ENCODE data around the gene HEPHL1. TPM values are rescaled to one million over a fixed set of nuclear protein-coding genes. Genes with fewer than 3 reads are reported as not detected.

HEPHL1 gene
- total RNA-seq, 1 experiment from 2014 or later, result not detected

DNA sequence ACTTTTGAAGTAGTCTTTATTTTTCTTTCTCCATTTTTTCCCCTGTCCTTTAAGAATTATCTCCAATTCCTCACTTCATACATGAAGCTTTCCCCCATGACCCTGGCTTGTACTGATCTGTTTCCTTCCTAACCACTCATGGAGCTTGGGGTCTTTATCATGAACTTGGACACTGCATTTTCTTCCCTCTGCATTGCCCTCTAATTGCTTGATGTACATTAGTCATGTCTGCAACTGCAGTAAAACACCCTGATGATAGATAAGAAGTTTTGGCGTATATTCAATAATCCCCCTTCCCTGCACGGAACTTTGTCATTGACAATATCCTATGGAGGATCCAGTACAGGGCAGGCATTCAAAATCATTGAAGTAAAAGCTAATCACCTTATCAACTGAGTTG lies 3.4 kb downstream of the HEPHL1 start:
- no peak for DNase-seq (ENCODE audit: low read depth)

DNA sequence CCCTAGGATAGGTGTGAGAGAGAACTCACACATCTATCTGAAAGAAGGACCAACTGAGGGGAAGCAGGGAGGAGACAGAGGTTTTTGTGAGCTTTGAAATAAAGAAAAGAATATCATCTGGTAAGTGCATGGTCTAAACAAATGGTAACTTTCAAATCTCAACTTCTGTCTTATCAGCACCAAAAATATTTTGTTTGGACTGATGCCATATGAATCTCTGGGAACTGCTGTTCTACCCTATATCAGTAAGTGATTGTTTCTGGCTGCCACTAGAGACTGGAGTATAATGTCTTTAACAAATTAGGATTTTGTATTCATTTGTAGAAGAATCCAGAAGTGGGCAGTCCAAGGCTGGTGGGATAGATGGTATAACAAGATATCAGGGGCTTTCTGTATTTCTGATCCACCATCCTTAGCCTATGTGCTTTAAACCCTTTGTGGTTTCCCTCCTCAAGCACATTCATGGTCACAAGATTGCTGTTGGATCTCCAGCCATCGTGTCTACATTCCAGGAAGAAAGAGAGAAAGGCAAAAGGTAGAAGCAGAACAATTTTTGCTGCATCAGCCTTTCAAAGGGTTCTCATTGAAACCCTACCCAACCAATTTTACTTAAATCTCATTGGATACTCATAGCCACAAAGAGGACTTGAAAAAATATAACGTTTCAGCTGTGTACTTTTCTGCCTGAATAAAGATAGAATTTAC lies 4.7 kb downstream of the HEPHL1 start:
- peak; percentile 60 for DNase-seq (ENCODE audit: low read depth)

DNA sequence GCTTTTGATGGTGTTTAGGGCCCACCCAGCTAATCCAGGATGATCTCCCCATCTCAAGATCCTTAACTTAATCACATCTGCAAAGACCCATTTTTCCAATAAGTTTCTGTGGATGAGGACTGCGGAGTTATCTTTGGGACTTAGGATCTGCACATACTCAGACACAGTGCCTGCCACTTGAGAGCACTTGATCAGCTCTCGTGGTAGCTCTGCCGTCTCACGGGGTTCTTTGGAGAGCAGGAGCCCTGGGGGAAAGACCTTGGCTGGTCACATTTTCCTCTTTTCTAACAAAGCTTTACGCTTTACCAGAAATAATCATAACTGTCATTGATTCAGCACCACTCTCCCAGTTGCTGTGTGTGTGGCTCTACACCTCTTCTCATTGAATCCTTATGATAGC lies 6.1 kb downstream of the HEPHL1 start:
- DNase-seq (ENCODE audit: low read depth), result no peak

DNA sequence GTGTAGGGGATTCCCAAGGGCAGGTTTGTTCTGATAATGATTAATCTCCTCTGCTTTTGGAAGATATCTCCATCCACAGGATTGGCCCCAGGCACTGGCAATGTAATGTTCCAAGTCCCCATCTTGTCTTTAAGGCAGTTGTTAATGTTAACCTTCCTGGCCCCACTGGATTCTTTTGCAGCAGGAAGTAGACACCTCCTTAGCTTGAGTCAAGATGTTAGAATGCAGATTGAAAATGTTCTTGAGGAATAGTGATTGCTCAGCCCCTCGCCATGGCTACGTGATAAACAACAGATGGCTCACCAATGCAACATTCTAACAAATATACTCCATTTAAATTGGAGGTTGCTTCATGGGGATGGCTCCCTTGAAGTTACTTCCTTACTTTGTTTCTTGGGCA lies 7.3 kb downstream of the HEPHL1 start:
- peak; percentile 89 for DNase-seq (ENCODE audit: low read depth)

DNA sequence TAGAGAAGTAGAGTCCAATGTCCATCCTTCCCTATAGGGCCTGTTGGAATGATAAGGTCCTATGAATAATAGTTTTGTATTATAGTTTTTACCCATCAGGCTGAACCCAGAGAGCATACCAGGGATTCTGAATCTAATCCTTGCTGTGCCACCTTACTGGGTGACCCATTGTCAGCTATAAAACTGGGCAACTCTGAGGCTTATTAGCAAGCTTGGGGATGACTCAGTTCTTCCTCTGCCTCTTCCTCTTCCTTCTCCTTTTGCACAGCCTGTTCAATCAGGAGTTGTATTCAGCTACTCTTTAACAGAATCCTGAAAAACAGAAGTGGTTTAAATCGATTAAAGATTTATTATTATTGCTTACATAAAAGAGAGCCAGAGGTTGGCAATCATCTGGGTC lies 8.9 kb downstream of the HEPHL1 start:
- DNase-seq (ENCODE audit: low read depth), result no peak

DNA sequence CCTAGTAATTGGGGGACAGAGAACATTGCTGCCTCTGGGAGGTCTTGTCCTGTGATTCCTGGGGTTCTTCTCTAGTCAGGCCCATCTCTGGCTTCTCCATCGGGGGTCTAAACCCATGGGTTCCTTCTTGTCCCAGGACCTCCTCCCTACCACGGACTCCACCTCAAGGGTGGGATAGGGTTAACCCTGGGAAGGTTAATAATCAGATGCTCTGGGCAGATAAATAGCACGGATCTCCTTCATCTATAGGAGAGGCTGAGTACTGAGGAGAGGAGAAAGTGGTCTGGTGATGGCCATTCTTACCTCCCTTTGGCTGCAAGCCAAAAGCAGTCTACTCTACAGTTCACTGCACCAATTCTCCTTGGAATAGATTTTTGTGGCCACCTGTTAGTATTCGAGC lies 10.5 kb downstream of the HEPHL1 start:
- no peak for DNase-seq (ENCODE audit: low read depth)

DNA sequence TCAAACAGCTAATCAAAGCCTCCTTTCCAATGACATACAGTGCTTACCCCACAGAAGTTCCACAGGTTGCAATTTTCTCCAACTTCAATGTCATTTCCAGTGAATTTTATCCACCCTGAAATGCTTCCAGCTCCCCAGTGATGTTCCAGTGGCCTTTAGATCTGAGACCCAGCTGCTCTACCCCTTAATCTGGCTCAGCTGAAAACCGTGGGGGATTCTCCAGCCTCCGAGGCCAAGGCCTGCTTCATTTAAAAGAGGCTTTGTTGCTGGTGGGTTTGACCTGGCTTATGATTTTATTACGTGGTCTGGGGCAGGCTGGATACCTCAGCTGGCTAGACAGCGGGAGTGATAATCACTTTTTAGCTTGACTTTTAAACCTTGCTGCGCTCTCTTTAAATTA lies 10.9 kb downstream of the HEPHL1 start:
- DNase-seq (ENCODE audit: low read depth), result no peak

DNA sequence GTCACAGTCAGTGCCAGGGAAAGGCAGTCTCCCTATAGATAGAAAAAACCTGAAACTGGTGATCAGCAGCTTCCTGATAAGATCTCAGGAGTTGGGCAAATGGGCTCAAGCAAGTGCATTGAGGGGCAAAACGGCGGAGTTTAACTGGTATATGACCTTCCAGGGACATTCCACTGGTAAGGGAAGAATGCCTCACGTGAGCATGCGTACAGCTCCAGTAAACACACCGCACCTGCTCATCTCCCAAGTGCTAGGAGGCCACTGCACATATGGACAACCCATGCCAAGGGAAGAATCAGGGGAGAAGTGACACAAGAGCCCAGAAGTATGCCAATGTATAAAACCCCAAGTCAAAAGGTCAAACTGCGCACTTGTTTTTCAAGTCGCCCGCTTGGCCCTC lies 11.6 kb downstream of the HEPHL1 start:
- no peak for DNase-seq (ENCODE audit: low read depth)

DNA sequence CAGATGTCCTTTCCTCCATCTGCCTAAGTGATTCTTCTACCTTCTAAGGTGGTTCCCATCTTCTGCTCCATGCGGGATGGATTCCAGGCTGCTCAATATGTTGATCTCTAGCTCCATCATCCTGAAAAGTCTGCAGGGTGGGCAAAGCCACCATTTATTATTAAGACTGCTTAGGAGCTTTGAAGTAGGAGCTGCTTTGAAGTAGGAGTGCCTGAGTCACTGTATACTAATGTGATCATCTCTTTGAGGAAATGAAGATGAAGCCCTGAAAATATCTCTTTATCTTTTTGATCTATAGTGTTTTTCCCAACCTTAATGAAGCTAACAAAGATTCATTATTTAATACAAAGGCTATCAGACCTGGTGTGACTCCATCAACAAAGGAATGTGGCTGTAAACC lies 13.1 kb downstream of the HEPHL1 start:
- no peak for DNase-seq (ENCODE audit: low read depth)

DNA sequence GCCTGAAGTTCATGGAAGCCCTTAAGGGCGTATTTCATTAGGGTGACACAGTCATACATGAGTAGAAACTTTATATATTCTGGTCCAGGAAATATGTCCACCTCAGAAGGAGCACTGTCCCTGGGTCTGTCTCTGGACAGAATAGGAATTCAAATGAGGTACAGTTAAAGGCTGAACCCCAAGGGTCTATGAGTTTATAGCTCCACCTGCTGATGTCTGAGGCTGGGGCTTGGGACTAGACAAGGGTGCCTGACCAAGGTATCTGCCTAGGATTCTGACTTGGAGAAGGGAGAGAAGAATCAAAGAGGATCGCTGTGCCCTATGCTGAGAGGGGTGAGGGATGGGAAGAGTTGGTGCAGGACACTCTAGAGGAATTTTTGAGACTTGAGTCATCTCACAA lies 14.9 kb downstream of the HEPHL1 start:
- peak; percentile 43 for DNase-seq (ENCODE audit: low read depth)

DNA sequence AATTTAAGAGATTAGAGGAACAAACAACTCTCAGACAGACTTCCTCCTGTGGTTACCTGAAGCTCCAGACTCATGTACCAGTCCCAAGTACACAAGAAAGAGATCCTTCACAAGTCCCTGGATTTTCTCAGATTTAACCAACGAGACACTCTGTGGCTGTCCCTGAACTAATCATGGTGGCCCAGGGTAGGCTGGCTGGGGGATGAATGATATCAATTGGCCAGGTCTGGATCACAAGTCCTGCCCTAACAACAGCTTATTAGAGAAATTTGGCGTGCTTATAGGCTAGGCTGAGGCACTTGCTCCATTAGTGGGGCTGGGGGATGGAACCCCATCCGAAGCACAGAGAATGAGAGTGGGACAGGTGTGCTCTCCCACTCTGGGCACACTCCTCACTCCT lies 22.1 kb downstream of the HEPHL1 start:
- DNase-seq (ENCODE audit: low read depth), result no peak

DNA sequence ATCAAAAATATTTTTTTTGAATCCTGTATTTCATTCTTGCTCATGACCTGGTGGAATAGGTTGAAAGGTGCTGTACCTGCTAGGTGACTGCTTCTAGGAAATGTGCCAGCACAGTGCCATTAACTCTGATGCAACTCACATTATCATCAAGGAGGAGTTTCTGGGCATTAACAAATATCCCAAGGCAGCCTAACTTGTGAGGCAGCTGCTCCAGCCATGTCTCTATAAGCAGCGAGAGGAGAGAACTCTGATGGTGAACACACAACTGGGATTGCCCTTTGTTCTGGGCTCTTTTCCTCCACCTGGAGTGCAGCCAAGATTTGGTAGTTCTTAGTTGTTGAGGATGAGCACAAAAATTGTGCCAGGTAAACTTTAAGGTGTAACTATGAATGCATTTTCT lies 25.6 kb downstream of the HEPHL1 start:
- DNase-seq (ENCODE audit: low read depth), result no peak

DNA sequence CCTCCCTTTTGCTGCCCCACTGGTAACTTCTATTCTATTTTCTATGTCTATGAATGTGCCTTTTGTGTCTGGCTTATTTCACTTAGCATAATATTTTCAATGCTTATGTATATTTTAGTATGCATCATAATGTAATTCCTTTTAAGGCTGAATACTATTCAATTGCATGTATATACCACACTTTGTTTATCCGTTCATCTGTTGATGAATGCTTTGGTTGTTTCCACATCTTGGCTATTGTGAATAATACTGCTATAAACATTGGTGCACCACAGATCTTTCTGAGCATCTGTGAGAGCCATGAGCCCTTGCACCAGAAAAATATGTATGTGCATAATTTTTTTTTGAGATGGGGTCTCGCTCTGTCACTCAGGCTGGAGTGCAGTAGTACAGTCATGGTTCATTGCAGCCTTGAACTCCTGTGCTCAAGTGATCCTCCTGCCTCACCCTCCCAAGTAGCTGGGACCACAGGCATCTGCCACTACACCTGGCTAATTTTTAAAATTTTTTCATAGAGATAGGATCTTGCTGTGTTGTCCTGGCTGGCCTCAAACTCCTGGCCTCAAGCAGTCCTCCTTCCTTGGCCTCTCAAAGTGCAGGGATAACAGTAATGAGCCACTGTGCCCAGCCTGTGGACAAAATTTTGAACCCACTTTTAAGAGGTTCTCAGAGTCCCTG lies 27.0 kb downstream of the HEPHL1 start:
- no peak for DNase-seq (ENCODE audit: low read depth)

DNA sequence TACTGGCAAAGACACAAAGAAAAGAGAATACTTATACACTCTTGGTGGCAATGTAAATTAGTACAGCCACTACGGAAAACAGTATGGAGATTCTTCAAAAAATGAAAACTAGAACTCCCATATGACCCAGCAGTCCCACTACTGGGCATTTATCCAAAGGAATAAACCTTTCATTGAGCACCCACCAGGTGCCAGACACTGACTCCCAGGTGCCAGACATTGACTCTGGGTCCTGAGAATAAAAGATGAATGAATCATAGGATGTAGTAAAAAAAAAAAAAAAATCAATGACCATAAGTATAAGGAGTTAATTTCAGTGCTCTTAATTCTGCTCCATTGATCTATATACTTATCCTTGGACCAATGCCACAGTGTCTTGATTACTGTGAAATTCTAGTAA lies 28.2 kb downstream of the HEPHL1 start:
- DNase-seq (ENCODE audit: low read depth), result no peak

DNA sequence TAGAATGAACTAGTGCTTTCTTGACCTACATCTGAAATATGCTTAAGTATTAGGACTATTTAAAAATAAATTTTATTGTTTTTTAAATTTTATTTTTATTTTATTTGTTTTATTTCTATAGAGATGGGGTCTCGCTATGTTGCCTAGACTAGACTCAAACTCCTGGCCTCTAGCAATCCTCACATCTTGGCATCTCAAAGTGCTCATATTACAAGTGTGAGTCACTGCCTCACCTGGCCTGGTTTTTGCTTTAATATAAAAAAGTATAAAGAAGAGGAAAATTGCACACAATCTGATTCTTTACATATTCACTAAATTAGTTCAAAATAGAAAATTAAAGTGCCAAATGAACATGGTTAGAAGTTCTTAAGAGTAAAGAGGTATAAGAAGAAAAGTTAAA lies 37.5 kb downstream of the HEPHL1 start:
- no peak for DNase-seq (ENCODE audit: low read depth)

DNA sequence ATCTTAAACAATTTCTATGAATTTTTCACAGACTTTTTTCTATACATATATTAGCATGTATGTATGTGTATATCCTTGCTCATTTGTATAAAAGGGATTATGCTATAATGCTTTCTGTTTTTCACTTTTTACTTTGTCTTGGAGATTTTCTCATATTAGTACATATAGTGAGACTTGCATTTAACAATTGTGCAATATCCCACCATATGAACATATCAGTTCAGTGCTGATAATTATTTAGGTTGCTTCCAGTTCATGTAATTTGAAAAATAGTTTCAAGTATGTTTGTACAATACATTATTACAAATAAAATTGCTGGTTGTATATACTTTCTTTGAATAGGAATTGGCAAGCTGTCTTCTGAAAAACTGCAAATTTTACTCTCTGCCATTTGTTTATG lies 37.9 kb downstream of the HEPHL1 start:
- no peak for DNase-seq (ENCODE audit: low read depth)

DNA sequence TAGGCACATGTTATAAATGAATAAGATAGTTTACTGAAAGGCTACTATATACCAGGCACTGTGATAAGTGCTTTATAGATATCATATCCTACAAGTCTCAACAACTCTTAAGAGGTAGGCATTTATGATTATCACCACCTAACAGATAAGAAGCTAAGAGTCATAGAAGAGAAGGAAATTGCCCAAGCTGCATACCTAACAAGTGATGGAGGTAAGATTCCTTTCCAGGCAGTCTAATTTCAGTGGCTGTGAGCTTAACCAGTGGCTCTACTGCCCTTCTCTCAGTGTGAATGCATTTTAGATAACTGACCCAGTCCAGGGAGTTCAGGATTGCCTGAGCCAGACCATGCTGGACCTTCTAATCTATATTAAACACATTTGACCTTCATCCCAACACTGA lies 39.2 kb downstream of the HEPHL1 start:
- no peak for DNase-seq (ENCODE audit: low read depth)

DNA sequence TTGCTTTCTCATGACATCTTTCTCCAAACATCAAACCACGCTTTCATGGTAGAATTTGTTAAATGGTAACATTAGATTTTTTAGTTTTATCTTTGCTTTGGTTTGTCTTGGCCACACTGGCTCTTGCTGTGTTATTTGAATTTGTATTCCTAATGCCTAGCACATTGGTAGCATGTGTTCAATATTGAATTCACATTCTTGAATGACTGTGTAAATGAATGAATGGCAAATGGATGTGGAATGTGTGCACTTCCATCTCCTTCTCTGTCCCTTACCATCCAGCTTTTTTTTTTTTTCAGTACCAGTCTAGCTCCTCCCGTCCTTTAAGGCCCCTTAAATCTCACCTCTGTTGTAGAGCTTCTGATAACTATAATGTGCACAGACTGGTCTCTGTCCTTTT lies 41.2 kb downstream of the HEPHL1 start:
- DNase-seq (ENCODE audit: low read depth), result no peak

DNA sequence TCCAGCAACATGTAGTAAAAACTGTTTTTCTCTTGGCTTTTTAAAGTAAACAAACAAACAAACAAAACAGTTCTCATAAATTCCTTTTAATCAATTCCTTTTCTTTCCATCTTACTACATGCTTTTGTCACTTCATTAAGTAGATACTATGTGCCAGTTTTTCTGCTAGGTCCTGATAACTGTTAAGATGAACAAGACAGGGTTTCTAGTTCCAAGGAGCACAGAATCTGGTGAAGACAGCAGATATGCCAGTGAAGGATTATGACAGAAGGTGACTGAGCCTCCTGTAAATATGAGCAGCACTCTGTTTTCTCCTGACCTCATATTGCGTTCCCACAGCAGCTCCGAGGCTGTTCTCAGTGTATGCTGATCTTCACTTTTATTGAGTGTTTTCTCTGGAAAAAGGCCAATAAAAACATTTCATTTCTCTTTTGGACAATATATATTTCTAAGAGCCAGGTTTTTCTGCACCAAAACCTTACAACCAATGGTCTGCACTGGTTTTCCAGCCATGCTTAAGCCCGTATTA lies 45.8 kb downstream of the HEPHL1 start:
- peak; percentile 5 for DNase-seq (ENCODE audit: low read depth)

DNA sequence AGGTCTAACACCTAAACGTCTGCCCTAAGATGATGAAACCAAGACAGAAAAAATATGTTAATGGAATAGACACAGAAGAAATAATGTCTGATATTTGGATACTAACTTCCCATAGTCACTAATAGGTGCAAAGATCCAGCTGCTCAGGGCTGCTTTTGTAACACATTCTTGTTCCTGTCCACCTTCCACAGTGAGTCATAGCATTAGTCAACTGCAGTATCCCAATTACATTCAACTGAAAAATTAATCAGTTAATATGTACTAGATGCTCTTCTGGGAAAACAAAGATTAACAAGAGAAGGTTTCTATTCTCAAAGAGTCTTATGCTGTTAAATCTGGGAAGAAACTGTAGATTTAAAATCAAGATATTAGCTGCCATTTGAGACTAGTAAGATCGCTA lies 47.6 kb downstream of the HEPHL1 start:
- peak; percentile 7 for DNase-seq (ENCODE audit: low read depth)

DNA sequence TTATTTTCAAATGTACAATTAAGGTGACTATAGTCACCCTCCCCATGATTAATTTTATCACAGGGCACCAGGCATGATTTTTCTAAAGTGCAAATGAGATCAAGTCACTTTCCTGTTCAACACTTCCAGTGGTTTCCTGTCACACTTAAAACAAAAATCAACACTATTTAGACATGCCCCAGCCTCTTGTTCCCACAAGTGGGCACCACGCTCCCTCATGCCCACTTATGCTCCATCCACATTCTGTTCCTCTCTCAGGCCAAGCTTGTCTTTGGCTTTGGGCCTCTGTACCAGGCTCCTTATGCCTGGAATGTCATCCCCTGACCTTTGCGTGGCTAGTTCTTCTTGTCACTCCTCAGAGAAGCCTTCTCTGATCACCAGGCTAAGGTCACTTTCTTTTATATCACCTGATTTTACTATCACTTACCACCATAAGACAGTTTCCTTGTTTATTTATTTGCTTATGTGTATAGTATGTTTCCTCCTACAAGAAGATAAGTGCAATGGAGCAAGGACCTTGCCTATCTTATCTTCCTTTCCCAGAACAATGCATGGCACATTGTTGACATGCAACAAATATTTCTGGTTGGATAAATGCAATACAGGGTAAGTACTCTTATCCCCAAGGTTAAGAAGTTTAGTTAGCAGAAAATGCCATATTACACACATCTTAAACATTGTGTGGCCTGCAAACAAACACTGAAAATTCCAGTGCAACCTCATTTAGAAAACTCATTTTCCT lies 56.6 kb downstream of the HEPHL1 start:
- DNase-seq (ENCODE audit: low read depth), result no peak

DNA sequence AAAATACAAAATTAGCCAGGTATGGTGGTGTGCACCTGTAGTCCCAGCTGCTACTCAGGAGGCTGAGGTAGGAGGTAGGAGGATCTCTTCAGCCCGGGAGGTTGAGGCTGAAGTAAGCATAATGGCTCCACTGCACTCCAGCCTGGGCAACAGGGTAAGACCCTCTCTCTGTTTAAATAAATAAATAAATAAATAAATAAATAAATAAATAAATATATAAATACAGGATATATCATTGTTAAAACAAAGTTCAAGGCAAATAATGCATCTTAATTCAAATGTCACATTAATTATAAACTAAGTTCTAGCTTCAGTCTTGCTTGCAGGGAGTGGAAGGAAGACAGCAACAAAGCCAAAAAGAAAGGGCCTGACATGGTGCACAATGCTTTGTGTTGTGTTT lies 63.0 kb downstream of the HEPHL1 start:
- DNase-seq (ENCODE audit: low read depth), result no peak

DNA sequence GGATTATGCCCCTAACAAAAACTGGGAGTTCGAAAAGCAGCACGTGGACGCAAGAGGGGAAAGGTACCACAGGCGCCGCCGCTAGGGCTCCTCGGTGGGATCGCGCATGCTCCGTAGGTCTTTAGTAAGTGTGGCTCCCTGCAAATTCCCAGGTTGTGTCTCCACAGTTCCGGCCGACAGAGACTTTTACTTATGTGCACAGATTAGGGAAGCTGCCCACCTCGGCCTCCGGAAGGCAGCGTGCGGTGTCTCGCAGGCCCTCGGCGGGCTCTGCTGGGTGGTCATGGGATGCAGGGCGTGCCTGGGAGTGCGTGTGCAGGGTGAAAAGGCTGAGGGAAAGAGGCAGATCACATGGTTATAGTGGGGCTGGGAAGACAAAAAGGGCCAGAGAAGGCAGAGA lies 67.8 kb downstream of the HEPHL1 start:
- DNase-seq (ENCODE audit: low read depth), result no peak
